ENCODE data around the gene IL9.

IL9 gene

DNA sequence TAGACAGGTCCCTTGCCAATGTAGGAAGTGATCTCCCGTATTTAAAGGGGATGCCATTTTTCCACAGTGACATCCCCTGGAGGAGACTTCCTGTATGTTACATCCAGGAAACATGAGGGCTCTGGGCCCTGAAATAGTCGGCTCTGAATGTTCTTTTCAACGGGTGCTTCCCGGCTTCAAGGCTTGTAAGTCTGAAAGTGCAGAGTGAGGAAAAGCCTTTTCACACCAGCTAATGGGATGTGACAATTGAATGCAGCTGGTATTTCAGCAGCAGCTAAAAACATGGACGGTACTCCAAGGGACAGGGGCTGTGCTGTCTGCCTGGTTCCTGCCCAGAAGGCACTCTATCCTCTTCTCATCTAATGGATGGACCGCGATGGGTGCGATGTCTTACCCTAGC, 1.4 kb downstream of the IL9 start:
- H3K79me2 ChIP-seq (ENCODE audit: insufficient read depth, low read length), result no peaks in the 10 kb centered on the region
- no peaks in the 10 kb centered on the region for H3K9me3 ChIP-seq (ENCODE audit: insufficient read depth, low read length)
- H3K27ac ChIP-seq (ENCODE audit: low read depth, low read length), result no peak overlapping the region
- no peaks in the 10 kb centered on the region for H4K20me1 ChIP-seq (ENCODE audit: low read depth, low read length)
- no peaks in the 10 kb centered on the region for H3K9me2 ChIP-seq (replicated peaks; ENCODE audit: insufficient read depth, low read length)
- H3K4me3 ChIP-seq (ENCODE audit: insufficient read depth, low read length, poor library complexity, severe bottlenecking), result no peak overlapping the region
- H3K27me3 ChIP-seq (ENCODE audit: low read length), result no peaks in the 10 kb centered on the region
- no peak overlapping the region for H3K4me2 ChIP-seq (ENCODE audit: low read depth, low read length, poor library complexity, severe bottlenecking)
- H3F3A ChIP-seq (ENCODE audit: insufficient read depth), result no peaks in the 10 kb centered on the region
- H2AFZ ChIP-seq (ENCODE audit: low read depth, low read length, severe bottlenecking), result no peak overlapping the region
- no peak overlapping the region for H3K9ac ChIP-seq (ENCODE audit: low read length)
- H3K36me3 ChIP-seq (ENCODE audit: low read length), result no peaks in the 10 kb centered on the region
- TF ChIP-seq EZH2phosphoT487 (conservative IDR thresholded peaks at IDR 0.05; ENCODE audit: low read length) (no peak), CTCF (IDR thresholded peaks at IDR 0.05; ENCODE audit: insufficient read depth, low read length, poor library complexity, severe bottlenecking) (no peak)

- Histone ChIP-seq H3K9me3 (ENCODE audit: insufficient read depth, low read length) (no peaks in the 10 kb centered on the region), H3K4me3 (ENCODE audit: insufficient read depth, low read length, poor library complexity, severe bottlenecking) (no peak overlapping the region), H3F3A (ENCODE audit: insufficient read depth) (no peaks in the 10 kb centered on the region), H3K36me3 (ENCODE audit: low read length) (no peaks in the 10 kb centered on the region), H3K27ac (ENCODE audit: low read depth, low read length) (no peak overlapping the region), H3K79me2 (ENCODE audit: insufficient read depth, low read length) (no peaks in the 10 kb centered on the region), H3K27me3 (ENCODE audit: low read length) (no peaks in the 10 kb centered on the region), H3K9me2 (replicated peaks; ENCODE audit: insufficient read depth, low read length) (no peaks in the 10 kb centered on the region), H3K4me2 (ENCODE audit: low read depth, low read length, poor library complexity, severe bottlenecking) (peak overlapping the region; percentile 34), H2AFZ (ENCODE audit: low read depth, low read length, severe bottlenecking) (no peak overlapping the region), H3K9ac (ENCODE audit: low read length) (no peak overlapping the region), H4K20me1 (ENCODE audit: low read depth, low read length) (no peaks in the 10 kb centered on the region)
- TF ChIP-seq EZH2phosphoT487 (conservative IDR thresholded peaks at IDR 0.05; ENCODE audit: low read length) (no peak), CTCF (IDR thresholded peaks at IDR 0.05; ENCODE audit: insufficient read depth, low read length, poor library complexity, severe bottlenecking) (no peak)
Observed at GRCh38 chr5:135891791-135892190, 3.9 kb downstream of the IL9 start.

GRCh38 chr5:135891268-135891667, 4.4 kb downstream of the IL9 start:
- Histone ChIP-seq H3K9me2 (replicated peaks; ENCODE audit: insufficient read depth, low read length) (no peaks in the 10 kb centered on the region), H3K36me3 (ENCODE audit: low read length) (no peaks in the 10 kb centered on the region), H3K9me3 (ENCODE audit: insufficient read depth, low read length) (no peaks in the 10 kb centered on the region), H3K27ac (ENCODE audit: low read depth, low read length) (peak overlapping the region; percentile 16; the same call in 1 of the 2 replicates), H3K4me3 (ENCODE audit: insufficient read depth, low read length, poor library complexity, severe bottlenecking) (no peak overlapping the region), H3K9ac (ENCODE audit: low read length) (0 out of 2 replicates have a peak overlapping the region, but pooled peaks have one; percentile 7), H3F3A (ENCODE audit: insufficient read depth) (no peaks in the 10 kb centered on the region), H3K4me2 (ENCODE audit: low read depth, low read length, poor library complexity, severe bottlenecking) (peak overlapping the region; percentile 34), H4K20me1 (ENCODE audit: low read depth, low read length) (no peaks in the 10 kb centered on the region), H2AFZ (ENCODE audit: low read depth, low read length, severe bottlenecking) (no peak overlapping the region), H3K79me2 (ENCODE audit: insufficient read depth, low read length) (no peaks in the 10 kb centered on the region), H3K27me3 (ENCODE audit: low read length) (no peaks in the 10 kb centered on the region)
- TF ChIP-seq EZH2phosphoT487 (conservative IDR thresholded peaks at IDR 0.05; ENCODE audit: low read length) (no peak), CTCF (IDR thresholded peaks at IDR 0.05; ENCODE audit: insufficient read depth, low read length, poor library complexity, severe bottlenecking) (no peak)
